Right atrium auricular region (tissue), 2 donors: ENCODE measurements around the gene SIK2. TPM values are rescaled to one million over a fixed set of nuclear protein-coding genes. Genes with fewer than 3 reads are reported as not detected.

ENCODE experiments used
- DNase-seq: peaks from one replicate; pipeline ENCODE4 v3.0.0-alpha.2; 2019; ENCODE audit warnings: low spot score
- H3K27ac ChIP-seq, 2 donors: fragments of 200-600 bp; sonication (generic); 1 replicate in 1 of 2; 2 replicates in 1 of 2; pipeline ENCODE4 v1.5.1; 2016 to 2019
- H3K27me3 ChIP-seq, 2 donors: fragments of 200-600 bp; sonication (generic); one replicate each; pipeline versions ENCODE4 v1.5.1 to v1.6.0; 2017 to 2019
- H3K36me3 ChIP-seq: fragments of 200-600 bp; sonication (generic); one replicate; pipeline ENCODE4 v1.5.1; 2016
- H3K4me1 ChIP-seq, 2 donors: fragments of 200-600 bp; sonication (generic); one replicate each; pipeline versions ENCODE4 v1.5.1 to v1.6.0; 2017 to 2019
- H3K4me3 ChIP-seq, 2 donors: fragments of 200-600 bp; sonication (generic); 1 replicate in 1 of 2; 2 replicates in 1 of 2; pipeline ENCODE4 v1.5.1; 2017 to 2019; ENCODE audit warnings: mild to moderate bottlenecking in 1 of 2, moderate library complexity in 1 of 2
- H3K9me3 ChIP-seq, 2 donors: fragments of 200-600 bp; sonication (generic); one replicate each; pipeline ENCODE4 v1.5.1; 2019
- total RNA-seq, 2 donors: library from RNA; depleted of rRNA; stranded (reverse); fragments of >200 nt; gene quantifications; one replicate each; pipeline ENCODE4 v1.1.0, GENCODE V29; 2016
- TF ChIP-seq, protein P1 (sequence below), 2 donors: fragments of 200-600 bp; sonication (generic); IDR thresholded peaks; one replicate each; pipeline ENCODE4 v1.5.1; 2019; ENCODE audit warnings: antibody characterized with exemption in 2 of 2

The SIK2 gene
- total RNA-seq, 2 donors from 2014 or later, result 23.5 to 28.0 TPM

- Histone ChIP-seq H3K9me3 (no peaks in the 10 kb centered on the region), H3K36me3 (peaks cover 56% of the 10 kb centered on the region), H3K27ac (peak overlapping the region in 1 of 2 donors; percentile 43), H3K4me3 (no peak overlapping the region), H3K4me1 (peaks cover 0 to 8% of the 10 kb centered on the region in 2 donors), H3K27me3 (no peaks in the 10 kb centered on the region)
- TF ChIP-seq, protein P1, sequence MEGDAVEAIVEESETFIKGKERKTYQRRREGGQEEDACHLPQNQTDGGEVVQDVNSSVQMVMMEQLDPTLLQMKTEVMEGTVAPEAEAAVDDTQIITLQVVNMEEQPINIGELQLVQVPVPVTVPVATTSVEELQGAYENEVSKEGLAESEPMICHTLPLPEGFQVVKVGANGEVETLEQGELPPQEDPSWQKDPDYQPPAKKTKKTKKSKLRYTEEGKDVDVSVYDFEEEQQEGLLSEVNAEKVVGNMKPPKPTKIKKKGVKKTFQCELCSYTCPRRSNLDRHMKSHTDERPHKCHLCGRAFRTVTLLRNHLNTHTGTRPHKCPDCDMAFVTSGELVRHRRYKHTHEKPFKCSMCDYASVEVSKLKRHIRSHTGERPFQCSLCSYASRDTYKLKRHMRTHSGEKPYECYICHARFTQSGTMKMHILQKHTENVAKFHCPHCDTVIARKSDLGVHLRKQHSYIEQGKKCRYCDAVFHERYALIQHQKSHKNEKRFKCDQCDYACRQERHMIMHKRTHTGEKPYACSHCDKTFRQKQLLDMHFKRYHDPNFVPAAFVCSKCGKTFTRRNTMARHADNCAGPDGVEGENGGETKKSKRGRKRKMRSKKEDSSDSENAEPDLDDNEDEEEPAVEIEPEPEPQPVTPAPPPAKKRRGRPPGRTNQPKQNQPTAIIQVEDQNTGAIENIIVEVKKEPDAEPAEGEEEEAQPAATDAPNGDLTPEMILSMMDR (IDR thresholded peaks at IDR 0.05), result no peak
- DNase-seq, result no peak
These were observed 143.7 kb downstream of the SIK2 start for GRCh38 chr11:111745719-111746504.

- H3K36me3 ChIP-seq, result peaks cover 65% of the 10 kb centered on the region
- no peak overlapping the region for H3K27ac ChIP-seq
- no peak for DNase-seq
- H3K4me1 ChIP-seq, result peaks cover 0 to 8% of the 10 kb centered on the region in 2 donors
- no peaks in the 10 kb centered on the region for H3K27me3 ChIP-seq
- no peak overlapping the region for H3K4me3 ChIP-seq
- TF ChIP-seq, protein P1 (IDR thresholded peaks at IDR 0.05), result no peak
- H3K9me3 ChIP-seq, result no peaks in the 10 kb centered on the region
These were observed 146.0 kb downstream of the SIK2 start for GRCh38 chr11:111748035-111748804.

DNA sequence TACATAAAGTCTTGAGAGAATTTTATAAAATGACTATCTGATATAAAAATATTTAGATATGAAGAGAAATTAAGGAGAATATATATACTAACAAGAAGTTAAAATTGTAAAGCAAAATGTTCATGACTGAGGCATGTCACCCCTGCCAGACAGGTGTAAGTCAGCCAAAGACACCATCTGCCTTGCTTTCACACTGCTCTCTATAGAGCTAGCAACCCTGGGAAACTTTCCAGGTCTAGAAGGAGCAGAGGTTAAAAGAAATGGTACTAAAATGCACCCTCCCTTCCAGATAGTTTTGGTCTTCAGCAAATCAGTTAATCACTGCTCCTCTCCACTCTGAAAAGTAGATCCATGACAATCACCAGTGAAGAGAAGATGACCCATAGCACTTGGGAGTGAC, 147.4 kb downstream of the SIK2 start:
- Histone ChIP-seq H3K27me3 (no peaks in the 10 kb centered on the region), H3K36me3 (peaks cover 66% of the 10 kb centered on the region), H3K27ac (no peak overlapping the region), H3K4me1 (peaks cover 0 to 8% of the 10 kb centered on the region in 2 donors), H3K4me3 (no peak overlapping the region), H3K9me3 (no peaks in the 10 kb centered on the region)
- DNase-seq, result no peak
- TF ChIP-seq, protein P1 (IDR thresholded peaks at IDR 0.05), result no peak

DNA sequence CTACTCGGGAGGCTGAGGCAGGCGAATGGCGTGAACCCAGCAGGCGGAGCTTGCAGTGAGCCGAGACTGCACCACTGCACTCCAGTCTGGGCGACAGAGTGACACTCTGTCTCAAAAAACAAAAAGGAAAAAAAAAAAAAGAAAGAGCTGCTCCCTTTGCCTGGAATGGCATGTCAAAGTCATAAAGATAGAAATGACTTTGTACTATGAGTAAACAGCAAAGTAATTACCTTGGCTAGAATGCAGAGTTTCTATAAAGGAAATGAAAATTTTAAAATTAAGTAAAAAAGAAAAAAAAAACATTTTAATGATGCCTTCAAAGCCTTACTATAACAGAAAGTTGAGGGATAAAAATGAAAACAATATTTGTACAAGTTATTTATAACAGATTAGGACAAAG, 153.8 kb downstream of the SIK2 start:
- H3K9me3 ChIP-seq, result no peaks in the 10 kb centered on the region
- H3K4me3 ChIP-seq, result no peak overlapping the region
- no peaks in the 10 kb centered on the region for H3K27me3 ChIP-seq
- no peak for DNase-seq
- H3K4me1 ChIP-seq, result no peaks in the 10 kb centered on the region
- TF ChIP-seq, protein P1 (IDR thresholded peaks at IDR 0.05), result no peak
- H3K27ac ChIP-seq, result no peak overlapping the region
- peaks cover 91% of the 10 kb centered on the region for H3K36me3 ChIP-seq

DNA sequence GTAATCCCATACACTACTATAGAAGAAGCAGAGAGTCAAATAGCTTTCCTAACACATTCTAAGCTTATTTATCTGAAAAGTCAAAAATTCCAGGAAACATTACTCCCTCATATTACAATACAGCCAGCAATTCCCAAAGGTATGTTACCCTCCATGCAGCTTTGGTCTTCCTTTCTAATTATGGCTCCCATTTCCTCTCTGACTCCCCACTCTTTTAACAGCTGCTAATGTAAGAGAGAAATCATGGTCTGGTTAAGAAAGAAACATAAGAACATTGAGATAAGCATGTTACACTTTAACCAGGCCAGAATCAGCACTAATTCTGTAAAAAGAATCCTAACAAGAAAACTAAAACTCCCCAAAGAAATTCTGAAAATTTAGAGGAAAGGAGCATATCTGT, 157.1 kb downstream of the SIK2 start:
- peaks cover 0 to 6% of the 10 kb centered on the region in 2 donors for H3K4me1 ChIP-seq
- TF ChIP-seq, protein P1 (IDR thresholded peaks at IDR 0.05), result no peak
- H3K4me3 ChIP-seq, result no peak overlapping the region
- peak overlapping the region; percentile 37 to 52 for H3K27ac ChIP-seq
- no peaks in the 10 kb centered on the region for H3K9me3 ChIP-seq
- no peaks in the 10 kb centered on the region for H3K27me3 ChIP-seq
- DNase-seq, result no peak
- H3K36me3 ChIP-seq, result peaks cover 91% of the 10 kb centered on the region
